HG03565 (cell line): Measurements from ENCODE around the gene MOCS3.
A peak's percentile ranks its signal among the peaks of the same experiment; 100 is the strongest.
"Not testable (repeated sequence)": the region's sequence is repeated elsewhere in the genome, so short reads cannot be mapped to it uniquely, and the experiment has no call there.

Experiments
- ATAC-seq: cut with Tn5 transposase; IDR thresholded peaks from one replicate; pipeline ENCODE4 v1.9.1; 2021; ENCODE audit warnings: mild to moderate bottlenecking, moderate library complexity; ENCODE audit not compliant: unreplicated experiment

Gene MOCS3

GRCh38 chr20:50931306-50932015 is 27.2 kb upstream of the MOCS3 start, which contains the start of gene ADNP:
TSS of gene ADNP (minus strand) at chr20:50931437. CDS start at chr20:50903996, 27,441 bp downstream.
- peak; percentile 47 for ATAC-seq

DNA sequence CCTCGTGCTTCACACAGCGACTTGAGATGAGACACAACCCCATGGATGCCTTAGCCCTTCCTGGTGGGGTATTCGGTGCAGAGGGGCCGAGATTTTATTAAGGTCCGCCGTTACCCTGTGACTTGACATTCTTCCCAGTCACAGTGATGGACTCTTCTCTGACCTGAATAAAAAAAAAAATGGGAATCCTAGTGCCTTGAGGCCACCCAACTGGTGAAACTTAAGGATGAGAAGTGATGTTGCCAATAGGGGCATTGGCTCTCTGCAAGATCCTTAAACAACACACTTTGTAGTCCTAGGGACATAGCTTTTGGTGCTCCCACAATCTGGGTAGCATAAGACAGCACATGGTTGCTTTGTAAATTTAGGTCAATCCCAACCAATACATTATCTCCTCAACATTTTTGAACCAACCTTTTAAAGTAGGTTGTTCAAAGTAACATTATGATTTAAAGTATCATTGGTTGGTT is 26.6 kb upstream of the MOCS3 start:
- ATAC-seq: no peak

- ATAC-seq: no peak
Measured at GRCh38 chr20:50932691-50933280, 25.8 kb upstream of the MOCS3 start.

DNA sequence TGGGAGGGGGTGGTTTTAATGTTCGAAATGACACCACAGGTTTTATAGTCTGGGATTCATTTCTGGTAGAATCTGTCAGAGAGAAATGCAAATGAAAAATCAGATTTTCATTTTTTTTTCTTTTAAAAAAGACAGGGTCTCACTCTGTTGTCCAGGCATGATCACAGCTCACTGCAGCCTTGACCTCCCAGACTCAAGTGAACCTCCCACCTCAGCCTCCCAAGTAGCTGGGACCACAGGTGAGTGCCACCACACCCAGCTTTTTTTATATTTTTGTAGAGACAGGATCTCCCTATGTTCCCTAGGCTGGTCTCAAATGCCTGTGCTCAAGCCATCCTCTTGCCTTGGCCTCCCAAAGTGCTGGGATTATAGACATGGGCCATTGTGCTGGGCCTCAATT is 25.0 kb upstream of the MOCS3 start:
- ATAC-seq: no peak

- ATAC-seq: no peak
Measured at GRCh38 chr20:50943069-50943468, 15.5 kb upstream of the MOCS3 start.

DNA sequence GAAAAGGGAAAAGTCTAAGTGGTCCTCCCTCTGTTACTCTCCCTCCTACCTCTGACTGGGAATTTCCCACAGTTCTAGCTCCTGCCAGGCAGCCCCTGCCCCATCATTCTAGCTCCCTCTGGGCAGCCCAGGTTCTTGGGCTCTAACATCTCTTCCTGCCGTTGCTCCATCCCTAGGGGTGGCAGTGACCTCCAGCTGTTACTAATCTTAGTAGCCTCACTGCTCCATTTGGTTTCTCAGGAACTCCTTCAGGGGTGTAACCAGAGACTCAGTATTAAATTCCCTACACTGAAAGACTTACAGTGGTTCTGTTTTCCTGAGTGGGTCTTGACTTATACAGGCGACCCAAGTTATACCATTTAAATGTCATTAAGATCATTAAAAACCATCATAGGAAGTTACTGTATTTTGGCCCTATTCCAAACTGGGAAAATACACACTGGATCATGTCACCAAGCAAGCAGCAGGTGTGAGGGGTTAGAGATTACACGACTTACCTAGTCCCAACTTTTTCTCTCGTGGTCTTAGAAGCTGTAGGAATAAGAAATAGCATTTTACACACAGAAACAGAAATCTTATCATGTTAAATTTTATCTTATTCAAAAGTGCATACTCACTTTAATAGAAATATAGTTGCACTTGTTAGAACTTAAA is 10.4 kb upstream of the MOCS3 start:
- no peak for ATAC-seq

GRCh38 chr20:50953196-50953595 is 5.4 kb upstream of the MOCS3 start:
- ATAC-seq: no peak

- no peak for ATAC-seq
Measured at GRCh38 chr20:50953821-50954220, 4.8 kb upstream of the MOCS3 start.

GRCh38 chr20:50957276-50957675 is 1.3 kb upstream of the MOCS3 start:
- no peak for ATAC-seq

- peak; percentile 55 for ATAC-seq
Measured at GRCh38 chr20:50957798-50958614, 612 bp upstream of the MOCS3 start, which contains the start of gene DPM1. TSS of gene DPM1 (minus strand) at chr20:50958532. CDS start at chr20:50958523, 9 bp downstream.

- ATAC-seq: no peak
Measured at GRCh38 chr20:50959543-50960126, 1.0 kb downstream of the MOCS3 start.

- no peak for ATAC-seq
Measured at GRCh38 chr20:50967586-50967985, 9.0 kb downstream of the MOCS3 start.

DNA sequence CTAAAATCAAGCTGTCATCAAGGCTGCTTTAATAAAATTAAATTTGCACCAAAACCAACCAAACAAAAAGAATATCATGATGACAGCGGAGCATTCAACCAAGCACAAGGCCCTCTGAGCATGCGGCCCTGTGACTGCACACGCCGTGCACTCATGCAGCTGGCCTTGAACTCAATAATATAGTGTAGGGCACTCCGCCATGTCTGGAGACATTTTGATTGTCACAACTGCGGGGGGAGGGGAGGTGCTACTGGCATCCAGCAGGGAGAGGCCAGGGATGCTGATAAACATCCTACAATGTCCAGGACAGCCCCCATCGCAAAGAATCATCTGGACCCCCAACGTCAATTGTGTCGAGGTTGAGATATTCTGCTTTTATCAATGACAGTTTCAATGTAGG is 9.7 kb downstream of the MOCS3 start:
- ATAC-seq: no peak

- no peak for ATAC-seq
Measured at GRCh38 chr20:50969435-50969834, 10.8 kb downstream of the MOCS3 start.

DNA sequence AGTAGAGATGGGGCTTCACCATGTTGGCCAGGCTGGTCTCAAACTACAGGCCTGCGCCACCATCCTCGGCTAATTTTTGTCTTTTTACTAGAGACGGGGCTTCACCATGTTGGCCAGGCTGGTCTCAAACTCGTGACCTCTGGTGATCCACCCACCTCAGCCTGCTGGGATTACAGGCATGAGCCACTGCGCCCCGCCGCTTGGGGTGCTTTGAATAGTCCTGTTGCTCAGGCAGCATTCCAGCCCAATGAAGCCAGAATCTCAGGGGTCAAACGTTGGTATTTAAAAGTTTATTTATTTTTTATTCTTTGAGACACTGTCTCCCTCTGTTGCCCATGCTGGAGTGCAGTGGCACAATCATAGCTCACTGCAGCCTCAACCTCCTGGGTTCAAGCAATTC is 11.3 kb downstream of the MOCS3 start:
- ATAC-seq: no peak

DNA sequence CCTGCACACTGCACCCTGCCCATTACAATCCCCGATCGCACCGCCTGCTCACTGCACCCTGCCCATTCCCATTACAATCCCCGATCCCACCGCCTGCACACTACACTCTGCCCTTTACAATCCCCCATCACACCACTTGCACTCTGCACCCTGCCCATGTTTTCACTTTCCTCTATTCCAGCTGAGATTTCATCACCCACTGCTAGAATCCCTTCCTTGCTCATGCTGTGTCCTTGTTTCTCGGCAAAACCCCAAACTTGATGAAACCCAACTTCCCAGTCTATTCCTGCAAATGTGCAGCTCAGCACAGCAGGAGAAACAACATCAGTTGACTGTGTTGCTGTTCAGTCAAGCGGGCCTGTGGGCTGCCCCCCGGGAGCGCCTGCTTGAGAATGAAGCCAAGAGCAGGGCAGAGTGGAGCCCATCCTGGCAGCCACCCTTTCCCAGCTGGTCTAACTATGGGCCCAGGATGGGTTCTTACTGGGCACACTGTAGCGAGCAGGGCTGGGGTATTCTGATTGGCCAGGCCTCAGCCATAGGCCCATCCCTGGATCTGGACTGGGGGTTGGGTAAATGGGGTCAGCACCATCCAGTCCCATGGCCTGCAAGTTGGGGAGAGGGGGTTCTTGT is 17.2 kb downstream of the MOCS3 start:
- ATAC-seq: no peak

GRCh38 chr20:50977066-50978021 is 18.7 kb downstream of the MOCS3 start:
- ATAC-seq: no peak

DNA sequence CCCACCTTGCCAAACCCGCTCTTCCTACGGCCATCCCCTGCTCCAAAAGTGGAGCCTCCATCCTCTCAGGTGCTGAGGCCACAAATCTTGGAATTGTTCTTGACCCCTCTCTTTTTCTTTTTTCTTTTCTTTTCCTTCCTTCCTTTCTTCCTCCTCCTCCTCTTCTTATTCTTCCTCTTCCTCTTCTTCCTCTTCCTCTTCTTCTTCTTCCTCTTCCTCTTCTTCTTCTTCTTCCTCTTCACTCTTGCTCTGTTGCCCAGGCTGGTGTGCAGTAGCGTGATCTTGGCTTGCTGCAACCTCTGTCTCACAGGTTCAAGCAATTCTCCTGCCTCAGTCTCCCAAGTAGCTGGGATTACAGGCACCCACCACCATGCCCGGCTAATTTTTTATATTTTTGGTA is 19.9 kb downstream of the MOCS3 start:
- ATAC-seq: not testable (repeated sequence)

GRCh38 chr20:50980071-50980681 is 21.6 kb downstream of the MOCS3 start:
- no peak for ATAC-seq
